Aorta (tissue), 5 donors: ENCODE results near the gene SLC29A1. TPM values are rescaled to one million over a fixed set of nuclear protein-coding genes. Genes with fewer than 3 reads are reported as not detected.

Experiments used
- ATAC-seq: fragments of 200-7000 bp; cut with Tn5 transposase; one replicate; pipeline ENCODE4 v1.9.1; 2022; ENCODE audit warnings: moderate library complexity; ENCODE audit not compliant: low FRiP score
- DNase-seq, 2 donors: peaks; one replicate each; pipeline ENCODE4 v3.0.0-alpha.2; 2020
- H3K27ac ChIP-seq, 2 donors: one replicate each; pipeline ENCODE4 v1.5.1; 2013; ENCODE audit warnings: low read length in 2 of 2, mild to moderate bottlenecking in 2 of 2, moderate library complexity in 2 of 2, control low read depth in 1 of 2, inconsistent platforms in 1 of 2, low read depth in 1 of 2
- H3K27me3 ChIP-seq, 2 donors: one replicate each; pipeline ENCODE4 v1.6.1; 2013; ENCODE audit warnings: control low read depth in 1 of 2, low read length in 1 of 2, mild to moderate bottlenecking in 1 of 2, moderate library complexity in 1 of 2; ENCODE audit not compliant: insufficient read depth in 2 of 2, control insufficient read depth in 1 of 2
- H3K36me3 ChIP-seq, 2 donors: one replicate each; pipeline ENCODE4 v1.6.1; 2013; ENCODE audit warnings: control low read depth in 1 of 2, low read length in 1 of 2, mild to moderate bottlenecking in 1 of 2; ENCODE audit not compliant: insufficient read depth in 2 of 2, control insufficient read depth in 1 of 2
- H3K4me1 ChIP-seq, 2 donors: one replicate each; pipeline ENCODE4 v1.6.1; 2013; ENCODE audit warnings: low read length in 2 of 2, control low read depth in 1 of 2, mild to moderate bottlenecking in 1 of 2, moderate library complexity in 1 of 2; ENCODE audit not compliant: insufficient read depth in 2 of 2, control insufficient read depth in 1 of 2
- H3K4me3 ChIP-seq, 2 donors: one replicate each; pipeline ENCODE4 v1.5.1; 2013; ENCODE audit warnings: low read length in 2 of 2, control low read depth in 1 of 2, mild to moderate bottlenecking in 1 of 2
- H3K9me3 ChIP-seq: one replicate; pipeline ENCODE4 v1.6.1; 2013; ENCODE audit warnings: mild to moderate bottlenecking, low read length; ENCODE audit not compliant: control insufficient read depth
- WGBS, 2 donors: extraction: QIAGEN DNeasy Blood & Tissue Kit; methylation state at CpG; one replicate each; pipeline ENCODE4 v1.1.7; 2013; 5-methylcytosine and 5-hydroxymethylcytosine counted together
- intact Hi-C, 2 donors: fragments of 100-400 bp; cut with DNase I; formaldehyde crosslinking; loops; one replicate each; pipeline versions ENCODE4 v1.14.2 to v1.15.0; 2022
- polyA plus RNA-seq, 2 donors: library from polyadenylated mRNA; stranded (reverse); fragments of 200-250 nt; gene quantifications; one replicate each; pipeline ENCODE4 v1.2.3, GENCODE V29; 2013
- total RNA-seq, 2 donors: library from RNA; stranded (reverse); fragmentation: NEBNext Ultra II Directional; extraction: Animal tissue kit (Norgen Biotek cat#: 25700); gene quantifications; one replicate each; pipeline ENCODE4 v1.2.1, GENCODE V29; 2021
- donor health status: healthy with polysubstance abuse.
- donor health status: Bipolar disorder and iron deficiency.
- donor health status: DM: no; HTN: no; CAD: no.
- donor health status: DM: no; HTN: no; CAD: no.
- donor health status: DM: yes; HTN: yes; CAD: no.

SLC29A1 gene
- total and polyA plus RNA-seq, 4 donors, result 38.3 to 142 (median 121) TPM

DNA sequence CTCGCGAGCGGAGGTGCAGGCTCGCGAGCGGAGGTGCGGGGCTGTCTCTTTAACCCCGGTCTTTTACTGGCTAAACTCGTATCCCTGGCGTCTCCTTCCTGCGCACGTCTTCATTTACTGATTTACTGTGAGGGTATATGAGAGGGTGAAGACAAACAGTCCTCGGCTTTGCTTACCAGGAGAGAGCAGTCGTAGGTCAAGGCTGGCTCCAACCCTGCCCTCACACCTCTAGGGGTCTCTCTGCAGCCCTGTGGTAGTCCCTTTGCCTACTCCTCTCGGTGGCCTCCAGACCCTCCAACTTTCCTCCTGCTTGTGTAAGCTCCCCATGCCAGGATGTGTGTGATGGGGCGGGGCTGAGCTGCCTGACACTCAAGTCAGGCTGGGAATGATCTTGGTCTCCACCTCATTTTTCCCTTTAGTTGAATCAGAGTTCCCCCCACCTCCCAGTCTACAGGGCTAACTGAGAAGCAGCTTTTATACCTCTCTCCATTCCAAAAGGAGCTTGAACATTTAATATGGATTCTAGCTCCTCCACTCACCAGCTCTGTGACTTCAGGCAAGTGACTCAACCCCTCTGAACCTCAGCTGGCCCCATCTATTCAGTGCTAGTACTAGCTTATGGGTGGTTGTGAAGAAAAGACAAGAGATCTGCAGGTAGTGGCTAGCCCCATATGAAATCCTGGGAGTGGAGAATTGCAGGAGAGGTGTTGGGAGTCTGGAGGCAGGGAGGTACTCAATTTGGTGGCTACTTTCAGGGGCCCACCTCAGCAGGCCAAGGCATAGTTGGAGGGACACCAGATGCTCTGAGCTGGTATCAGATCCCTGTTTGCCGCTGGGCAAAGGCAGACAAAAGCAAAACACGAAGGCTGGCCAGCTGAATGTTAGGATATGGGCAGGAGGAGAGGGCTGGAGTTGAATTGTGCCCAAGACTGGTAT, 902 bp downstream of the SLC29A1 start:
- Histone ChIP-seq H3K27ac (no peak overlapping the region), H3K4me3 (peak overlapping the region; percentile 61 to 64), H3K9me3 (no peaks in the 10 kb centered on the region), H3K4me1 (no peaks in the 10 kb centered on the region), H3K36me3 (peaks cover 0 to under 1% of the 10 kb centered on the region in 2 donors), H3K27me3 (no peaks in the 10 kb centered on the region)
- DNase-seq, result peak; percentile 61 to 76
- intact Hi-C loops, result no loop called here
- no peak for ATAC-seq
- 3 to 4% methylated on average over 14 to 18 of the region's 18 CpGs for WGBS, 2 donors

GRCh38 chr6:44224965-44225305, 1.5 kb downstream of the SLC29A1 start:
- Histone ChIP-seq H3K4me1 (no peaks in the 10 kb centered on the region), H3K27ac (no peak overlapping the region), H3K9me3 (no peaks in the 10 kb centered on the region), H3K4me3 (no peak overlapping the region), H3K27me3 (no peaks in the 10 kb centered on the region), H3K36me3 (peaks cover 0 to 3% of the 10 kb centered on the region in 2 donors)
- no peak for DNase-seq
- 59 to 69% methylated on average over 4 of the region's 4 CpGs for WGBS, 2 donors
- ATAC-seq, result no peak
- intact Hi-C loops, result no loop called here

GRCh38 chr6:44225579-44226325, 2.4 kb downstream of the SLC29A1 start:
- Histone ChIP-seq H3K36me3 (peaks cover 0 to 3% of the 10 kb centered on the region in 2 donors), H3K4me3 (no peak overlapping the region), H3K4me1 (no peaks in the 10 kb centered on the region), H3K27ac (no peak overlapping the region), H3K9me3 (no peaks in the 10 kb centered on the region), H3K27me3 (no peaks in the 10 kb centered on the region)
- 72 to 73% methylated on average over 8 of the region's 8 CpGs for WGBS, 2 donors
- DNase-seq (peak in 1 of 2 donors; percentile 59), ATAC-seq (no peak)
- intact Hi-C loops, result no loop called here

DNA sequence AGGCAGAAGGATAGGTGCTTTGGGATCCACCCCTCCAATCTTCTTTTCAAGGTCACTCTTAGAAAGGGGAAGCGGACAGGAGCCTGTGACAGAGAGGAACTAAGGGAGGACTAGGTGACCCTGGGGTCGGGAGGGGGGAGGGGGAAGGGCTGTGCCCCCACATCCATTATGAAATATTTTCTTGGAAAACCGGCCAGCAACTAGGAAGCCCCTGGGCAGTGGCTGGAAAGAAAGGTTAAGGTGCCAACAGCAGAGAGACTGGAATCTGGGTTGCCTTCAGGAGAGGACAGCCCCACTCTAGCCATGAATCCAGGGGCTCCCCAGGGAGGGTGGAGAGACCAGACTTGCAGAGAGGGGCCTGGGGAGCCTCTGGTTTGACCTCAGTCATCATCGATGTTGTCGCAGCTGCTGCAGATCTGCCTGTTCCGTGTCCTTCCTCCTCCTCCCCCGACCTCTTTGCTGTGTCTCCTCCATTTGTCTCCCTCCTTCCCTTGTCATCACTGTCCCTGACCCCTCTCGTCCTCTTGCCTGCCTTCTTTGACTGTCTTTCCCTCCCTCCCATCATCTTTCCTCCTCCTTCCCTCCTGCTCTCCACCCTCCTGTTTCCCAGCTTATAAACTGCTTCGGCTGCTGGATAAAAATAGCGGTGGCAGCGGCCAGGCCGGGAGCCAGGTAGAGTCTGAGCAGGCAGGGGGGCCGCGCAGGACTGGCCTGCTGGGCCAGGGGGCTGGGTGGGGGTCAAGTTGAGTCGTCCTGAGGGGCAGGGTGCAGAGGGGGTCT, 3.2 kb downstream of the SLC29A1 start:
- intact Hi-C loops, result no loop called here
- ATAC-seq (no peak), DNase-seq (peak in 1 of 2 donors; percentile 81)
- H3K4me1 ChIP-seq, result no peaks in the 10 kb centered on the region
- no peak overlapping the region for H3K4me3 ChIP-seq
- no peaks in the 10 kb centered on the region for H3K27me3 ChIP-seq
- H3K27ac ChIP-seq, result peak overlapping the region in 1 of 2 donors; percentile 19
- H3K9me3 ChIP-seq, result no peaks in the 10 kb centered on the region
- peaks cover 0 to 3% of the 10 kb centered on the region in 2 donors for H3K36me3 ChIP-seq
- WGBS, 2 donors, result 11 to 16% methylated on average over 15 of the region's 15 CpGs

- H3K4me1 ChIP-seq, result no peaks in the 10 kb centered on the region
- no peak overlapping the region for H3K27ac ChIP-seq
- intact Hi-C loops, result no loop called here
- DNase-seq (no peak), ATAC-seq (no peak)
- peaks cover 0 to 3% of the 10 kb centered on the region in 2 donors for H3K36me3 ChIP-seq
- no peaks in the 10 kb centered on the region for H3K9me3 ChIP-seq
- 6 to 16% methylated on average over 7 of the region's 7 CpGs for WGBS, 2 donors
- no peaks in the 10 kb centered on the region for H3K27me3 ChIP-seq
- H3K4me3 ChIP-seq, result no peak overlapping the region
Measured at GRCh38 chr6:44227148-44227793, 3.9 kb downstream of the SLC29A1 start.

DNA sequence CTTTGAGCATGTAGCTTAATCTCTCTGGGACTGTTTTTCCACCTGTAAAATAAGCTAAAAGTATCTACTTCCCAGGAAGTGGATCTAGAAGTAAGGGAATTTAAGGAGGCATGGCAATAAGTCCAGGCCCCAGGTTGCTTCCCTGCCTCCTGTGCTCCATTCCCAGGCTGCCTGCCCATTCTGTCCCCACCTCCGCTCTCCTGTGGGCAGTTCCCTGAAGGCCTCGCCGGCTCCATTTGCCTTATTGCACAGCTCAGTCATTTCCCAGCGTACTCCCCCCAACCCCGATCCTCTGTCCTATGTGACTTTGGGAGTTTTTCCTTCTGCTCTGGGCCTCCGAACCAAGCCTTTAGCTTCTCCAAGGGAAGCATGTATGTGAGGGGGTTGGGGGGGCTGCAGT, 4.6 kb downstream of the SLC29A1 start:
- H3K4me1 ChIP-seq, result no peaks in the 10 kb centered on the region
- peaks cover 0 to 3% of the 10 kb centered on the region in 2 donors for H3K36me3 ChIP-seq
- intact Hi-C loops, result no loop called here
- no peaks in the 10 kb centered on the region for H3K9me3 ChIP-seq
- H3K27me3 ChIP-seq, result no peaks in the 10 kb centered on the region
- DNase-seq (no peak), ATAC-seq (no peak)
- H3K27ac ChIP-seq, result no peak overlapping the region
- WGBS, 2 donors, result 76 to 86% methylated on average over 6 of the region's 6 CpGs
- no peak overlapping the region for H3K4me3 ChIP-seq

- intact Hi-C loops, result no loop called here
- Histone ChIP-seq H3K4me1 (no peaks in the 10 kb centered on the region), H3K4me3 (no peak overlapping the region), H3K36me3 (peaks cover 0 to 3% of the 10 kb centered on the region in 2 donors), H3K9me3 (no peaks in the 10 kb centered on the region), H3K27ac (no peak overlapping the region), H3K27me3 (no peaks in the 10 kb centered on the region)
- ATAC-seq (no peak), DNase-seq (peak in 1 of 2 donors; percentile 65)
- WGBS, 2 donors, result 83 to 85% methylated on average over 7 of the region's 7 CpGs
Measured at GRCh38 chr6:44228433-44228832, 5.0 kb downstream of the SLC29A1 start.

GRCh38 chr6:44228836-44229235, 5.4 kb downstream of the SLC29A1 start:
- no peaks in the 10 kb centered on the region for H3K4me1 ChIP-seq

More at GRCh38 chr6:44228836-44229235, 5.4 kb downstream of the SLC29A1 start:
- Histone ChIP-seq H3K27ac (no peak overlapping the region), H3K9me3 (no peaks in the 10 kb centered on the region), H3K27me3 (no peaks in the 10 kb centered on the region), H3K4me3 (no peak overlapping the region), H3K36me3 (peaks cover 0 to 3% of the 10 kb centered on the region in 2 donors)
- DNase-seq (peak in 1 of 2 donors; percentile 43), ATAC-seq (no peak)
- WGBS, 2 donors, result 79 to 81% methylated on average over 5 of the region's 5 CpGs
- intact Hi-C loops, result no loop called here
